KG1 (cell line): ENCODE results near the gene ATE1.

Source experiments
- DNase-seq: peaks from one replicate; lab custom pipeline; 2025; lab: John Stamatoyannopoulos, UW

ATE1 gene

DNA sequence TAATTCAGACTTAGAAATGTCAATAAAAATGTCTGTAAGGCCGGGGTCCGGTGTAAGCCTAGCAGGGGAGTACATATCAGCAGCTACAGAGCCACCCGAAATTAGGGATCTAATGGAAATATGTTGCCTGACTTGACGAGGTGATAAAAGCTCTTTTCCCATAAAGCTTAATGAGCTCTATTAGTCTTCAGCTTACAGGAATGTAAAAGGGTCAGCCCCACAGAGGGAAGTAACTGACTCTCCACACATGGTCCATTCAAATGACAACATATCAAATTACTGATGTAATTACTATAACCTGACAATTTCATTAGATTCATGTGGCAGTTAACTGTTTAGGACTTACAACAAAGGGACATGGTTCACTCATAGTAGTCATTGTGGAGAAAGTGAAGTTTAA, 62.3 kb downstream of the ATE1 start:
- no peak for DNase-seq

DNA sequence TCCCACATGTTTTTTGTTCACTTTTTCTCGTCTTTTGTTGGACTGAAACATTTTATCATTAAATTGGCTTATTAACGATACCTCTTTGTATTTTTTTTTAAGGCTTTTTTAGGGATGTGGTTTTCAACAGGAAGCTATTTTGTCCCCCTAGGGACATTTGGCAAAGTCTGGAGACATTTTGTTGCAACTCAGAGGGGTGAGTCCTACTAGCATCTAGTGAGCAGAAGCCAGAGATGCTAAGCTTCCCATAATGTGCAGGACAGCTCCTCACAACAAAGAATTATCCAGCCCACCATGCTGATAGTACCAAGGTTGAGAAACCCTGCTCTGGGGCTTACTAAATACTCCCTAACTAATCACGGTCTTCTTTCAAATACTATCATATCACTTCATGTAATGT, 63.2 kb downstream of the ATE1 start:
- DNase-seq: no peak

DNA sequence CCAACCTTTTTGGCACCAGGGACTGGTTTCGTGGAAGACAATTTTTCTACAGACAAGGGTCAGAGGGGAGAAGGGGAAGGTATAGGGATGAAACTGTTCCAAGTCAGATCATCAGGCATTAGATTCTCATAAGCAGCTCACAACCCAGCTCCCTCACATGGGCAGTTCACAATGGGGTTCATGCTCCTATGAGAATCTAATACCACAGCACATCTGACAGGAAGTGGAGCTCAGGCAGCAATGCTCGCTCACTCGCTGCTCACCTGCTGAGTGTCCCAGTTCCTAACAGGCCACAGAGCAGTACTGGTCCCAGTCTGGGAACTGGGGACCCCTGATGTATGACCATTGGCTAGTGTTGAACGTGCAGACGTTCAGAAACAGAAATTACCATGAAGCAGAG, 63.7 kb downstream of the ATE1 start:
- no peak for DNase-seq

DNA sequence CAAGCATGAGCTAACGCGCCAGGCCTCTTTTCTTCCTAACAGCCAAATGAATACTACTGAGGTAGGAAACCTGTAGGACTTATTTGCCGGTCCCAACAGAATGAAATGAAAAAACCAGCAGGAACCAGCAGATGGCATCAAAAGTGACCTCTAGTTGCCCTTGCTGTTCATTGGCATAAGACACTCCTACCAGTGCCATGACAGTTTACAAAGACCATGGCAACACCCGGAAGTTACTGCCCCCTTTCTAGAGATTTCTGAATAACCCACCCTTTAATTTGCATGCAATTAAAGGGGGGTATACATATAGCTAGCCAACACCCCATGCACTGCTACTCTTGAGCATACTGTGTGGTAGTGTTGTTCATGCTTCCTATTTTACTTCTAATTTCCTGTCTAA, 65.2 kb downstream of the ATE1 start:
- DNase-seq: no peak

DNA sequence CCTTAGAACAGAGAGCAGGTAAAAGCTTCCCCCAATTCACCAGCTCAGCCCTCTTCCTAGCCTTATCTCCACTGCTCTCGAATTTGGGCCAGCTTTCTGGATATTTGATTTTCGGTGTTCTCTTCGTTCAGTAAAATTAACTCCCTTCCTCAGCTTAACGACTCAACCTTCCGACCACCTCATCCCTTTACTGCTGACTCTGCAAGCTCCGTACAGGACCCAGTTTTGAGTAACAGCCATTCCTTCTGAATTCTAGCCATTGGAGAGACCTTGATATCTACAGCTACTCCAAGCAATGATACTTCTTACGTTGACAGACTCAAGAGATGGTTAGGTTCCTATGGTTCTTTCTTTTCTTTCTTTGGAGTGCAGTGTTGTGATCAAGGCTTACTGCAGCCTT, 65.8 kb downstream of the ATE1 start:
- DNase-seq: no peak

DNA sequence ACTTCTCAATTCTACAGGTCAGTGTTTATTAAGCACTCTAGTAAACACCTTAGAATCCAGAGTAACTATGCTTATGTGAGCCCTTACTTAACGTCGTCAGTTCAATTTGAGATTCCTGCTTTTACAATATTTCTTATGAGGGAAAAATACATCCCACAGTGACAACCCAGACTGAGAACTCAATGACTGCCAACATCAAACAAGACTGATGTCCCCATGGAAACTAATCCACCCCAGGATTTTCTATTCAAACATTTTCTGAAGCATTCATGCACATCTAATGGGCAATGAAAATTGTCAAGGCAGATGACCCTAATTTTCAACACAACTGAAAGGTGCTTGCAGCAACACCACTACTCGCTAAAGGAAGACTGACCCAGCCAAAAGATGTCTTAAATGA, 67.0 kb downstream of the ATE1 start:
- no peak for DNase-seq

DNA sequence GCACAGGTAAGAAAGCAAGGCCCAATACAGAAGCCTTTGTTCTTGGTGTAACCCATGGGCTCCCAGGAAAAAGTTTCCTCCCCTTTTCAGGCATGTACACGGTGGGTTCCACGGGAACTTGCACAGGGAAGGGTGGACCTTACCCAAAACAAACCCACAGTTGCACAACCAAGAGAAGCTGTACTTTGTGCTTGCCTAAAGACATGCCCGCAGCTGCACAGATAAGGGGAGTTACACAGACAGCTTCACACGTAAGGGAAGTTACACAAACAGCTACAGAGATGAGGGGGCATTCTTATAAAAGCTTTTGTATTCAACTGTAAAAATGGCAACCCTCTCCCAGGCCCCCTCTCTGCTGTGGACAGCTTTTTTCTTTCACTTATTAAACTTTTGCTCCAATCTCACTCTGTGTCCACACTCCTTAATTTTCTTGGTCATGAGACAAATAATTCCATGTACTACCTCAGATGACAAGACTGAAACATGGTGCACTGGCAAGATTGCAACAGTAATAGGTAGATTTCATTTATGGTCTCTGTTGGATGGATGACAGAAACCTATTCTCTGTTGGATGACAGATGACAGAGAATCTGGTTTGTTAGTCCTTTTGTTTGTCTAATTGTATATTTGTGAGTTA, 72.9 kb downstream of the ATE1 start:
- no peak for DNase-seq

DNA sequence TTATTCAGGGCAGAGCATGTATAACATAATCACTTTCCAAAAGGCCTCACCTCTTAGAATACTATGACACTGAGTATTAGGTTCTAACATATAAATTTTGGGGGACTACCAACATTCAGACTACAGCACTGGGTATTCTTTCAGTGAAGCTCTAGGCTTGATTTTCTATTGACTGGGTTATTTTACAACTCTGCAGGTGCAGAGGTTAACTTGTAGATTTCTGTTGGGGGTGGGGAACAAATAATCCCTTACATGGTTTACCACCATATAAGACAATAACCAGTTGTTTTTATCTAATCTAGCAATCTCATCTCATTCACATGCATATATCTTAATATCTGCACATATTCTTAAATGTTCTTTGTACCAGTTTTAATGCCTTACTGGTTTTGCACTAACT, 73.9 kb downstream of the ATE1 start:
- no peak for DNase-seq

DNA sequence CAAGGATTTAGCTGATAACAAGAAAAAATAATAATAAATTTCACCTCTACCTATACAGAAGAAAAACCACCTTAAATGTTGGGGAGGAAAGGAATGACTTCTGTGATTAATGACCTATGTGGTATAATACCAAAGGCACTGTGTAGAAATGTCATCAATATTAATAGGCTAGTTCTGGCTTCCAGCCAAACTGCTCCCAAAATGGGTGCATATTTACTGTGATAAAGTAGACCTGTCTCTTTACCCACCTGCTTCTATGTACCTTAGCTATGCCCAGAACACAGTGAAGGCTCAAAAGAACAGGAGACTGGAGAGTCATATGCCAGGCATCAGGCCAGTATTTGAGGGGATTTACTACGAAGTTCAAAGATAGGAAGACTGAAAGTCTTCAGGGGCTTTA, 76.0 kb downstream of the ATE1 start:
- no peak for DNase-seq

DNA sequence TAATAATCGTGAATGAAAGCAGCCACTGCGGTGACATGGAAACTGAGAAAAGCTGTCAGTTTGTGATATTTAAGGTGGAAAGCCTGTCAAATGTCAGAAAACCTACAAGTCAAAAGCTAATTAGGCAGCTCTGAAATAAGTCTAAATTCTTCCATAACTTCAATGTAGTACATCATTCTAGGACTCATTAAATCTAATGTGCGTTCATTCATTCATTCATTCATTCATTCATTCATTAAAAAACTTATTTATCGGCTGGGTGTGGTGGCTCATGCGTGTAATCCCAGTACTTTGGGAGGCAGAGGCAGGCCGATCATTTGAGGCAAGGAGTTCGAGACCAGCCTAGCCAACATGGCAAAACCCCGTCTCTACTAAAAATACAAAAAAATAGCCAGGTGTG, 79.7 kb downstream of the ATE1 start:
- no peak for DNase-seq

DNA sequence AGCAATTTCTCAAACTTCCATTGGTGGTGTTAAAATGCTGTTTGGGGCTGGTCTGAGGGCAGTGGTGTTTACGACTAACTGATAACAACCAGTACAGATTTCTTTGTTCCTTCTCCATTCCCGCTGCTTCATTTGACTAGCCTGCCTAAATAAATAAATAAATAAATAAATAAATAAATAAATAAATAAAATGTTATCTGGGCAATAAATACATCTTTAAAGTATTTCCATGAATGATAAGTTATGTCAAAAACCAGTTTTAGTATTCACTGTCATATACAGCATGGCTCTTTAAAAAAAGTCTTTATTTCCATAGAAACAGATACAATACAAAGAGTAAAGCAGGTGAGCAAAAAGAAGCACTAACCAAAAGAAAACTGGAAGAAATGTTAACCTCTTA, 81.3 kb downstream of the ATE1 start:
- DNase-seq: no peak

DNA sequence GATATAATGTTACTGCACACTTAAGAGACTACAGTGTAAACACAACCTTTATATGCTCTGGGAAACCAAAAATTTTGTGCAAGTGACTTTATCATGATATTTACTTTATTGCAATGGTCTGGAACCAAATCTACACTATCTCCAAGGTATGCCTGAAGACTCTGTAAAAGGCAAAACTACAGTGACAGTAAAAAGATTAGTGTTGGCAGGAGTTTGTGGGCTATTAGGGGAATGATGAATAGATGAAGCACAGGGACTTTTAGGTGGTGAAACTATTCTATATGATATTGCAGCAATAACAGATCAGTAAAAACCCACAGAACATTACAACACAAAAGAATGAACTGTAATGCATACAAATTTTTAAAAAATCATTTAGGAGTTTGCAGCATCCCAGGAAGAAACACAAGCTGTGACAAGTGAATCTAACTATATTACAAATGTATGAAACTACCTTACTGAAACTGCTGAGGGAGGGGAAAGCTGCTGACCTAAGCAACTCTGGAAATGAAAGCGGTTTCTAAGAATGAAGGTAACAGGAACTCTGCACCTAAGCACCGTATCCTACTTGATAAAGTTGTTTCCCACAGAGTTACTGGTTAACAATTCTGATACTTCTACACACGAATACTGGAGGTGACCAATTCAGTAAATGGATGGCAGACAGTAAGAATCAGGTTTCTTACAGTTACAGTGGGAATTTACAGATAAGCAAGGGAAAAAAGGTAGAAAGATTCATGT, 82.6 kb downstream of the ATE1 start:
- no peak for DNase-seq

DNA sequence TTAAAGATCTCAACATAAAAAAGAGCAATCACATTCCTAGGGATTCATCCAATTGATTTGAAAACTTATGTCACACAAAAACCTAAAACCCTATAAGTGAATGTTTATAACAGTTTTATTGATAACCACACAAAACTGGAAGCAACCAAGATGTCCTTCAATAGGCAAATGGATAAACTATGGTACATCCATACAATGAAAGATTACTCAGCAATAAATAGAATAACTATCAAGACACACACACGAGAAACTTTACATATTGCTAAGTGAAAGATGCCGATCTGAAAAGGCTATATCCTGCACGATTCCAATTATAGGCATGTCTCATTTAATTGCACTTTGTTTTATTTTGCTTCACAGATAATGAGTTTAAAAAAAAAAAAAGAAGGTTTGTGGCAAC, 83.3 kb downstream of the ATE1 start:
- DNase-seq: no peak

DNA sequence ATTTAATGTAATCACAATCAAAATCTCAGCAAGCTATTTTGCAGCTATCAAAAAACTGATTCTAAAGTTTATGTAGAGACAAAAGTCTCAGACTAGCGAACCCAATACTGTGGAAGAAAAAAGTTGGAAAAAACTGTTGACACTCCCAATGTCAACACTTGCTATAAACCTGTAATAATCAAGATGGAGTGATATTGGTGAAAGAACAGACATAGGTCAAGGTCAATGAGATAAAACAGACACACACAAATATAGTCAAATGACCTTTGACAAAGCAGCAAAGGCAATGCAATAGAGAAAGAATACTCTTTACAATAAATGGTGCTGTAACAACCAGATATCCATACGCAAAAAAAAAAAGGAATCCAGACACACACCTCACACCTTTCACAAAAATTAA, 84.5 kb downstream of the ATE1 start:
- DNase-seq: no peak

DNA sequence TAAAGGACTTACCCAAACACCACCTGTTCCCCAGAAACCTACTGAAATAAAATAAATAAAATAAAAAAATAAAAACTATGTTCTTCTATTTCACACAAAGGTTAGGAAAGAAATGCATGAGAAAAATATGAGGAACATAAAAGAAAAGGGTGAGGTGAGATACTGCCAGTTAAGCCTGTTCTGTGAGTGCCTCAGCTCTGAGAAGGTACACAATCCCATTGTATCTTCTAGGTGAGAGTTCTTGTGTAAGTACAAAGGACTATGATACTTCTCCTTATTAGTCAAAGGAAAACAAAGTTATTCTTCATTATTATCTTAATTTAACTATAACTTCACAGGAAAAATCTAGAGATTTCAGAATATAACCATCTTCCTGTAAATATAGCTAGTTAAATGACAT, 86.0 kb downstream of the ATE1 start:
- DNase-seq: no peak

DNA sequence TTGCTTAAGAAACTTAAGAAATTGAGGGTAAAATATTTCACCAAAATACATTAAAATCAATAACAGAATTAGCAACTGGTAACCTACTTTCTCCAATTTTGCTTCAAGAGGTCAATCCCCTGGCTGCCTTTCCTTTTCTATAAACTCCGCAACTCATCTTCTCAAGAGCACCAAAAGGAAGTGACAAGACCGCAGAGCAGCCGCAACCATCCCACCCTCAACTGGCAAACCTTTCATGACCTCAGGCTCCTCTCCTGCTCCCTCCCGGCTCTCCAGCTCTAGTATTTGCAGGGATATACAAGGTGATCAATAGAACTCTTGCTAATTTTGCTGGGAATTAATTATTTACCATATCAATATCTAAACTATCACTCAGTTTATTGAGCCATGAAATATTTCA, 88.9 kb downstream of the ATE1 start:
- no peak for DNase-seq

DNA sequence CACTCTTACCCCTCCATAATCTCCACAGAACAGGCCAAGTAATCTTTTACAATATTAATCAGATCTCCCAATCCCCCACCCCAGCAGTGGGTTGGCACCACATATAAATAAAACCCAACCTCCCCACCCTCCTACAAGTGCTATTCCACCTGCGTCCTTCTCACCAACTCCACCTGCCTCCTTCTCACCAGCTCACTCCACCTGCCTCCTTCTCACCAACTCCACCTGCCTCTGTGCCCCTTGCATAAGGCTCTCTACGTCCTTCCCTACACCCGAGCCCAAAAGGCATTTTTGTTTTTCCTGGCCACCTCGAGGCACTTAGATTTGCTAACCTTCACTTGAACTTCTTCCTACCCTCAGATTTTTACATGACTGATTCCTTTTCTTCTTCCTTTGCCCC, 89.7 kb downstream of the ATE1 start:
- DNase-seq: no peak

DNA sequence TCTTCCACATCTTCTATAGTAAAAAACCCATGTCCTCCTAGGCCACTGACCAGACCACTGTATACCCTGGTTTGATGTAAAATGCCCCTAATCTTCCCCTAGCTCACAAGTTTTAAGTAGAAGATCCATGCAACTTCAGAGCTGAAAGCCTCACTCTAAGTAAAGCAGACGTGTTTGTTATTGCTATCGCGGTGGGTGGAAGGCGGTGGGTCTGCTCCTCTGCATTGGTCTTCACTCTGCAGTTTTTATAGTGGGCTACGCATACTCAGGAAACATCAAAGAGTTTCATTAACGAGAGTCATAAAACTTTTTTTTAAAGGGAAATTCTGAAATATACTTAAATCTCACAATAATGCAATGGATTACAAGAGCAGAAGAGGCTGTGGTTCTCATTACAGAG, 91.7 kb downstream of the ATE1 start:
- DNase-seq: no peak

DNA sequence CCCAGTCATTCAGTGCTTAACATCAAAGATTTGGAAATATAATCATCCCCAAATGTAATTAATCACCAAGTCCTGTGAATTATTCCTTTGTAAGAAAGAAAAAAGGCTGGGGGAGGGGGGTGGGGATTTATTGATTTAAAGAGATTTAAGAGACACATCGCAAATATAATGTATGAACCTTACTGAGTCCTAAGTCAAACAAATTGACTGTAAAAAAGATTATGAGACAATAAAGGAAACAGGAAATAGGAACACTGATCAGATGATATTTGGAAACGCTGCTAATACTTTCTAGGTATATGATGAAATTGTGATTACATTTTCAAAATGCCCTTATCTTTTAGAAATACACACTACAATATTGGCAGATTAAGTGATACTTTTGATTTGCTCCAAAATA, 92.5 kb downstream of the ATE1 start:
- no peak for DNase-seq

DNA sequence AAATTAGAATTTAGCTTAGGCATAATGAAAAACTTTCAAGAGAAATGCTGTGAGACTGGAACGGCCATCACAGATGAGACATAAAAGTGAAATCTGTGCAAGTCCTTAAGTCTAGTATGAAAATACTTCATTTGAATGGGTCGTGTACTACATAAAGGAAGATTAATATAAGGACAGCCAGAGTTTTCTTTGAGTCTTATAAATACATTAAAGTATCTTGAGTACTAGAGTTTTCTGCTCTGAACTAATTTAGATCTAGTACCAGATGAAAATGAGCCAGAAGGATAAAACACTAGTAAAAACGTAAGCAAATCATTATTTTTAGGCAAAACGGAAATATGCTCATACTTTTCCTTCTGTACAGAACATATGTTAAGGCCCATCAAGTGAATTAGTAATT, 93.1 kb downstream of the ATE1 start:
- no peak for DNase-seq

DNA sequence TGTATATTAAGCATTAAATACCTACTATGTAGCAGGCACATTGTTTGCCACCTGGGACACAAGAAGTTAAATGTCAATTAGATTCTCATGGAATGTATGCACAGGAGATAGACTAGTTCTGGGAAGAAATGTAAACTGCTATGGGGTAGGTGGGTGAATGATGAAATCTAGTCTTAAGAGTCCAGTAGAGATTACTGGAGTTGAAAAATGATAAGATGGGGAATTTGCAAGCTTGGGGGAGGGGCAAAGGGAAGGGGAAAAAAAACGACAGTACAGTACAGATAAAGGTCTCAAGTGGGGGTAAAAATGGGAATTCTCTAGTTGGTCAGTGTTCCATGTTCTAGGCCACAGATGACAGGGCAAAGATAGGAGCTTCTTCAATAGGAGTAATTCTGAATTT, 94.4 kb downstream of the ATE1 start:
- no peak for DNase-seq

DNA sequence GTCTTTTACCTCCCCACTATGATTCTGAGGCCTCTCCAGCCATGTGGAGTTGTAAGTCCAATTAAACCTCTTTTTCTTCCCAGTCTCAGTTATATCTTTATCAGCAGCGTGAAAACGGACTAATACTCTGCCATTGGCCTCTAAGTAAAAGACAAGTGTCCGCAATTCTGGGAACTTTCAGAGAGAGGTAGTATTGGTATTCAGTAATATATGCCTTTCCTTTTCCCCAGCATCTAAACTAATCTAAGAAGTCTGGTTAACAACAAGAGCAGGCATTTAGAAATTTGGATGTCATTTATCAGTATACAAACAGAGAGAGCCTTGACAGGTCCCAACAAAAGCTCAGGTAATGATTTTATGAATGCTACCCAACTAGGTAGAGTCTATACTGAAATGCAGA, 95.2 kb downstream of the ATE1 start:
- DNase-seq: no peak

DNA sequence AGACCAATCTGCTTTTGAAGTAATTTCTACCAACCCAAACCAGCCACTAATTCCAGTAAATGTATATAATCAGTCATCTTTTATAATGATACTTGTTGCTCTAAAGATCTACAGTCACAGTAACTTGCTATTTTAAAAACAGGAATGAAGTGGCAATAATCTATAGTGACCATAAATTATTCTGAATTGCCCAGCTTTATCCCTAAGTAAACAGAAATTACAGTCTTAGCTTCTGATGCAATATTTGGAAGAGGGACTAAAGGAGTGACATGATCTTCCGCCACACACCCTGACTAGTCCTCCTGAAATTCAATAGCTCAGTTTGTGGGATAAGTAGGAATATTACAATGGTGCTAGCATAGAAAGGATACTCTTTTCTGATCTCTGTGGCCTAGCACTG, 96.1 kb downstream of the ATE1 start:
- no peak for DNase-seq

DNA sequence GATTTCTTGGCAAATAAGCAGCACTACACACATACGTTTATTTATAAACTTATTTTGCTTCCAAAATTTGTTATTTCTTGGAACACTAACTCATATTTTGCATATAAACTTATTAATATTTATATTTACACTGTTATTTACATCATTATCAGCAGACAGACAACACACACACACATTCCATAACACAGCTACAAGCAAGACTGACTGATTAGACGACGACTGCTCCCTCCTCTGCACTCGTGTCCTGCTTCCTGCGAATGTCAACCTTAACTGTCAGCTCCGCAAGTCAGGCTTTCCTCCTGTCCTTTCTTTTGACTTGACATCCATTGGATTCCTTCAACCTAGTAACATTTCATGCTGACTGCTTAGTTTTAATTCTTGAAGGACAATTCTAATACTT, 96.6 kb downstream of the ATE1 start:
- DNase-seq: no peak
